Central memory CD8-positive, alpha-beta T cell (primary cell): ENCODE results near the gene TTC28.

ENCODE experiments used
- ATAC-seq: fragments of 150-1000 bp; cut with Tn5 transposase; replicated peaks from 2 replicates; pipeline ENCODE4 v1.10.0; 2022; ENCODE audit warnings: mild to moderate bottlenecking, moderate FRiP score, moderate number of reproducible peaks; ENCODE audit not compliant: poor library complexity, severe bottlenecking; ENCODE audit errors: extremely low read depth
- DNase-seq, 2 donors: peaks; one replicate each; pipeline ENCODE4 v3.0.0; 2021; ENCODE audit warnings: low spot score in 2 of 2
- H3K27ac Mint-ChIP-seq: one replicate; pipeline ENCODE4 v1.8.0; 2022; ENCODE audit warnings: low read depth, mild to moderate bottlenecking, moderate library complexity, mixed read lengths
- H3K27me3 Mint-ChIP-seq: one replicate; pipeline ENCODE4 v1.8.0; 2022; ENCODE audit warnings: mixed read lengths
- H3K36me3 Mint-ChIP-seq: one replicate; pipeline ENCODE4 v1.8.0; 2022; ENCODE audit warnings: mild to moderate bottlenecking, moderate library complexity, mixed read lengths; ENCODE audit not compliant: insufficient read depth
- H3K4me1 Mint-ChIP-seq: one replicate; pipeline ENCODE4 v1.8.0; 2022; ENCODE audit warnings: mixed read lengths
- H3K4me3 Mint-ChIP-seq: one replicate; pipeline ENCODE4 v1.8.0; 2022; ENCODE audit warnings: mild to moderate bottlenecking, moderate library complexity, mixed read lengths
- H3K9me3 Mint-ChIP-seq: one replicate; pipeline ENCODE4 v1.8.0; 2022; ENCODE audit warnings: mixed read lengths

The TTC28 gene

GRCh38 chr22:28259774-28260312 is 419.8 kb downstream of the TTC28 start:
- Mint-ChIP-seq H3K9me3 (no peaks in the 10 kb centered on the region), H3K27me3 (peaks cover 22% of the 10 kb centered on the region), H3K27ac (no peak overlapping the region), H3K4me3 (no peak overlapping the region), H3K36me3 (no peaks in the 10 kb centered on the region), H3K4me1 (no peaks in the 10 kb centered on the region)
- ATAC-seq (no peak), DNase-seq (no peak)

GRCh38 chr22:28254396-28254795 is 425.2 kb downstream of the TTC28 start:
- no peaks in the 10 kb centered on the region for H3K36me3 Mint-ChIP-seq
- H3K4me3 Mint-ChIP-seq = no peak overlapping the region
- H3K4me1 Mint-ChIP-seq = no peaks in the 10 kb centered on the region
- ATAC-seq = no peak
- no peaks in the 10 kb centered on the region for H3K9me3 Mint-ChIP-seq
- peaks cover 12% of the 10 kb centered on the region for H3K27me3 Mint-ChIP-seq
- H3K27ac Mint-ChIP-seq = no peak overlapping the region
- DNase-seq = no peak

GRCh38 chr22:28252539-28252938 is 427.1 kb downstream of the TTC28 start:
- Mint-ChIP-seq H3K36me3 (no peaks in the 10 kb centered on the region), H3K27me3 (peaks cover 12% of the 10 kb centered on the region), H3K4me3 (no peak overlapping the region), H3K4me1 (no peaks in the 10 kb centered on the region), H3K27ac (no peak overlapping the region), H3K9me3 (no peaks in the 10 kb centered on the region)
- no peak for ATAC-seq
- no peak for DNase-seq

GRCh38 chr22:28250036-28250695 is 429.5 kb downstream of the TTC28 start:
- no peak for ATAC-seq
- Mint-ChIP-seq H3K4me1 (no peaks in the 10 kb centered on the region), H3K27ac (no peak overlapping the region), H3K4me3 (no peak overlapping the region), H3K9me3 (no peaks in the 10 kb centered on the region), H3K36me3 (no peaks in the 10 kb centered on the region), H3K27me3 (peaks cover 11% of the 10 kb centered on the region)
- DNase-seq = no peak

GRCh38 chr22:28249402-28249801 is 430.2 kb downstream of the TTC28 start:
- Mint-ChIP-seq H3K36me3 (no peaks in the 10 kb centered on the region), H3K27me3 (peaks cover 19% of the 10 kb centered on the region), H3K9me3 (no peaks in the 10 kb centered on the region), H3K4me3 (no peak overlapping the region), H3K27ac (no peak overlapping the region), H3K4me1 (no peaks in the 10 kb centered on the region)
- DNase-seq = no peak
- ATAC-seq = no peak

- Mint-ChIP-seq H3K27ac (no peak overlapping the region), H3K4me1 (no peaks in the 10 kb centered on the region), H3K4me3 (no peak overlapping the region), H3K9me3 (no peaks in the 10 kb centered on the region), H3K27me3 (peaks cover 29% of the 10 kb centered on the region), H3K36me3 (no peaks in the 10 kb centered on the region)
- no peak for DNase-seq
- no peak for ATAC-seq
These were observed 431.8 kb downstream of the TTC28 start for GRCh38 chr22:28247667-28248363.

- no peak overlapping the region for H3K4me3 Mint-ChIP-seq
- no peaks in the 10 kb centered on the region for H3K36me3 Mint-ChIP-seq
- H3K27me3 Mint-ChIP-seq = peaks cover 29% of the 10 kb centered on the region
- ATAC-seq (no peak), DNase-seq (no peak)
- no peaks in the 10 kb centered on the region for H3K4me1 Mint-ChIP-seq
- no peaks in the 10 kb centered on the region for H3K9me3 Mint-ChIP-seq
- H3K27ac Mint-ChIP-seq = no peak overlapping the region
These were observed 432.5 kb downstream of the TTC28 start for GRCh38 chr22:28247136-28247535.

GRCh38 chr22:28246397-28246796 is 433.2 kb downstream of the TTC28 start:
- Mint-ChIP-seq H3K27ac (no peak overlapping the region), H3K36me3 (no peaks in the 10 kb centered on the region), H3K4me1 (no peaks in the 10 kb centered on the region), H3K27me3 (peaks cover 29% of the 10 kb centered on the region), H3K9me3 (no peaks in the 10 kb centered on the region), H3K4me3 (no peak overlapping the region)
- no peak for DNase-seq
- ATAC-seq = no peak

- Mint-ChIP-seq H3K4me3 (no peak overlapping the region), H3K36me3 (no peaks in the 10 kb centered on the region), H3K4me1 (no peaks in the 10 kb centered on the region), H3K27me3 (peaks cover 29% of the 10 kb centered on the region), H3K9me3 (no peaks in the 10 kb centered on the region), H3K27ac (no peak overlapping the region)
- no peak for DNase-seq
- no peak for ATAC-seq
These were observed 433.9 kb downstream of the TTC28 start for GRCh38 chr22:28245579-28246224.

GRCh38 chr22:28244757-28245156 is 434.9 kb downstream of the TTC28 start:
- H3K4me3 Mint-ChIP-seq = no peak overlapping the region
- no peak for ATAC-seq
- no peak overlapping the region for H3K27ac Mint-ChIP-seq
- H3K36me3 Mint-ChIP-seq = no peaks in the 10 kb centered on the region
- no peak for DNase-seq
- peaks cover 29% of the 10 kb centered on the region for H3K27me3 Mint-ChIP-seq
- no peaks in the 10 kb centered on the region for H3K4me1 Mint-ChIP-seq
- no peaks in the 10 kb centered on the region for H3K9me3 Mint-ChIP-seq

- Mint-ChIP-seq H3K27ac (no peak overlapping the region), H3K27me3 (peaks cover 41% of the 10 kb centered on the region), H3K36me3 (no peaks in the 10 kb centered on the region), H3K4me1 (no peaks in the 10 kb centered on the region), H3K9me3 (no peaks in the 10 kb centered on the region), H3K4me3 (no peak overlapping the region)
- no peak for ATAC-seq
- no peak for DNase-seq
These were observed 436.1 kb downstream of the TTC28 start for GRCh38 chr22:28243539-28243938.

- Mint-ChIP-seq H3K27me3 (peaks cover 54% of the 10 kb centered on the region), H3K4me1 (no peaks in the 10 kb centered on the region), H3K4me3 (no peak overlapping the region), H3K27ac (no peak overlapping the region), H3K9me3 (no peaks in the 10 kb centered on the region), H3K36me3 (no peaks in the 10 kb centered on the region)
- ATAC-seq (no peak), DNase-seq (no peak)
These were observed 437.9 kb downstream of the TTC28 start for GRCh38 chr22:28241656-28242290.
